H9 (cell line): ENCODE data around the gene BBS2. TPM values are rescaled to one million over a fixed set of nuclear protein-coding genes. Genes with fewer than 3 reads are reported as not detected.

Source experiments
- DNase-seq: peaks from one replicate; pipeline ENCODE4 v3.0.0-alpha.2; 2017
- H2AFZ ChIP-seq: one replicate; pipeline ENCODE4 v1.6.1; 2013; ENCODE audit warnings: mild to moderate bottlenecking, low read length, control low read depth, moderate library complexity
- H2AK5ac ChIP-seq: 2 replicates; pipeline ENCODE4 v1.6.1; 2013; ENCODE audit warnings: low read length, control low read depth, mixed read lengths; ENCODE audit not compliant: insufficient read length
- H2BK120ac ChIP-seq: one replicate; pipeline ENCODE4 v1.6.1; 2013; ENCODE audit warnings: low read depth, mild to moderate bottlenecking, low read length, control low read depth, inconsistent platforms; ENCODE audit not compliant: poor library complexity, severe bottlenecking
- H2BK12ac ChIP-seq: 2 replicates; pipeline ENCODE4 v1.6.1; 2013; ENCODE audit warnings: low read length, control low read depth, mixed read lengths, low read depth; ENCODE audit not compliant: insufficient read length
- H2BK15ac ChIP-seq: 2 replicates; pipeline ENCODE4 v1.6.1; 2013; ENCODE audit warnings: low read depth, low read length, control low read depth
- H2BK20ac ChIP-seq: one replicate; pipeline ENCODE4 v1.6.1; 2013; ENCODE audit warnings: low read depth, mild to moderate bottlenecking, low read length, control low read depth, inconsistent platforms; ENCODE audit not compliant: poor library complexity, severe bottlenecking
- H2BK5ac ChIP-seq: 2 replicates; pipeline ENCODE4 v1.6.1; 2013; ENCODE audit warnings: low read length, control low read depth, mixed read lengths; ENCODE audit not compliant: insufficient read length
- H3K14ac ChIP-seq: 2 replicates; pipeline ENCODE4 v1.6.1; 2013; ENCODE audit warnings: low read length, control low read depth; ENCODE audit not compliant: insufficient read depth
- H3K18ac ChIP-seq: 2 replicates; pipeline ENCODE4 v1.6.1; 2013; ENCODE audit warnings: low read depth, mild to moderate bottlenecking, mixed read lengths, low read length, control low read depth; ENCODE audit not compliant: insufficient read length
- H3K23ac ChIP-seq: 2 replicates; pipeline ENCODE4 v1.6.1; 2013; ENCODE audit warnings: low read length, control low read depth, mixed read lengths, low read depth; ENCODE audit not compliant: insufficient read length
- H3K23me2 ChIP-seq: 2 replicates; pipeline ENCODE4 v1.6.1; 2013; ENCODE audit warnings: low read depth, mild to moderate bottlenecking, mixed read lengths, low read length, control low read depth; ENCODE audit not compliant: insufficient read length, poor library complexity, severe bottlenecking
- H3K27ac ChIP-seq: 2 replicates; pipeline ENCODE4 v1.5.1; 2013; ENCODE audit warnings: low read length, control low read depth, mixed read lengths, low read depth; ENCODE audit not compliant: insufficient read length
- H3K27me3 ChIP-seq: 2 replicates; pipeline ENCODE4 v1.6.1; 2013; ENCODE audit warnings: low read length, control low read depth, inconsistent platforms; ENCODE audit not compliant: insufficient read depth
- H3K4ac ChIP-seq: 2 replicates; pipeline ENCODE4 v1.6.1; 2013; ENCODE audit warnings: low read depth, mild to moderate bottlenecking, control low read depth, inconsistent platforms, low read length, moderate library complexity
- H3K4me1 ChIP-seq: 2 replicates; pipeline ENCODE4 v1.6.1; 2013; ENCODE audit warnings: low read length, control low read depth, inconsistent platforms; ENCODE audit not compliant: insufficient read depth
- H3K4me2 ChIP-seq: 2 replicates; pipeline ENCODE4 v1.6.1; 2013; ENCODE audit warnings: low read length, control low read depth, mixed read lengths; ENCODE audit not compliant: insufficient read length, insufficient read depth
- H3K56ac ChIP-seq: 2 replicates; pipeline ENCODE4 v1.6.1; 2013; ENCODE audit warnings: low read depth, mild to moderate bottlenecking, mixed read lengths, low read length, control low read depth; ENCODE audit not compliant: insufficient read length
- H3K79me1 ChIP-seq: 2 replicates; pipeline ENCODE4 v1.6.1; 2013; ENCODE audit warnings: low read depth, mild to moderate bottlenecking, moderate library complexity, low read length, control low read depth, inconsistent platforms; ENCODE audit not compliant: insufficient read depth, poor library complexity, severe bottlenecking
- H3K79me2 ChIP-seq: 2 replicates; pipeline ENCODE4 v1.6.1; 2013; ENCODE audit warnings: low read length, control low read depth, inconsistent platforms; ENCODE audit not compliant: insufficient read depth
- H3K9ac ChIP-seq: 2 replicates; pipeline ENCODE4 v1.6.1; 2013; ENCODE audit warnings: low read length, control low read depth, mixed read lengths; ENCODE audit not compliant: insufficient read length; ENCODE audit errors: extremely low read depth
- H3K9me3 ChIP-seq: one replicate; pipeline ENCODE4 v1.6.1; 2013; ENCODE audit warnings: low read depth, low read length, inconsistent platforms; ENCODE audit not compliant: control insufficient read depth
- H3T11ph ChIP-seq: one replicate; pipeline ENCODE4 v1.6.1; 2013; ENCODE audit warnings: mild to moderate bottlenecking, low read length, control low read depth, inconsistent platforms
- H4K20me1 ChIP-seq: one replicate; pipeline ENCODE4 v1.6.1; 2013; ENCODE audit not compliant: control insufficient read depth, insufficient read length, insufficient read depth
- H4K5ac ChIP-seq: 2 replicates; pipeline ENCODE4 v1.6.1; 2013; ENCODE audit warnings: low read depth, mild to moderate bottlenecking, mixed read lengths, low read length, control low read depth; ENCODE audit not compliant: insufficient read length
- H4K8ac ChIP-seq: replicated peaks from 2 replicates; pipeline ENCODE4 v1.6.1; 2013; ENCODE audit warnings: low read length, control low read depth, mixed read lengths, low read depth; ENCODE audit not compliant: insufficient read length
- H4K91ac ChIP-seq: 2 replicates; pipeline ENCODE4 v1.6.1; 2013; ENCODE audit warnings: low read depth, mild to moderate bottlenecking, moderate library complexity, mixed read lengths, low read length, control low read depth; ENCODE audit not compliant: insufficient read length
- H3K27ac Mint-ChIP-seq, 3 experiments: 2 replicates in 2 of 3; 3 replicates in 1 of 3; pipeline ENCODE4 v1.8.0; 2020 to 2021; ENCODE audit warnings: mixed read lengths in 3 of 3, mild to moderate bottlenecking in 1 of 3, moderate library complexity in 1 of 3
- H3K27me3 Mint-ChIP-seq: 2 replicates; pipeline ENCODE4 v1.8.0; 2021; ENCODE audit warnings: low read depth, mild to moderate bottlenecking, moderate library complexity, mixed read lengths
- H3K36me3 Mint-ChIP-seq, 3 experiments: 2 replicates in 2 of 3; 3 replicates in 1 of 3; pipeline ENCODE4 v1.8.0; 2020 to 2021; ENCODE audit warnings: low read depth in 3 of 3, mixed read lengths in 3 of 3; ENCODE audit not compliant: insufficient read depth in 1 of 3
- H3K4me1 Mint-ChIP-seq, 2 experiments: 2 replicates each; pipeline ENCODE4 v1.8.0; 2020; ENCODE audit warnings: mixed read lengths in 2 of 2
- H3K4me3 Mint-ChIP-seq, 2 experiments: 2 replicates in 1 of 2; 3 replicates in 1 of 2; pipeline ENCODE4 v1.8.0; 2020 to 2021; ENCODE audit warnings: mild to moderate bottlenecking in 2 of 2, mixed read lengths in 2 of 2, moderate library complexity in 1 of 2
- H3K9me3 Mint-ChIP-seq, 2 experiments: 2 replicates in 1 of 2; 3 replicates in 1 of 2; pipeline ENCODE4 v1.8.0; 2020; ENCODE audit warnings: mild to moderate bottlenecking in 2 of 2, mixed read lengths in 2 of 2, moderate library complexity in 1 of 2
- CTCF ChIP-seq: fragments of 200-600 bp; sonication (generic); conservative IDR thresholded peaks from 3 replicates; pipeline ENCODE4 v1.8.0; 2021; ENCODE audit warnings: antibody characterized with exemption, mild to moderate bottlenecking
- WGBS: extraction: QIAGEN DNeasy Blood & Tissue Kit; methylation state at CpG from one replicate; pipeline ENCODE4 v1.1.7; 2013; ENCODE audit warnings: missing lambda C conversion rate, low lambda C conversion rate, mixed read lengths; ENCODE audit not compliant: insufficient read length; ENCODE audit errors: extremely low coverage; 5-methylcytosine and 5-hydroxymethylcytosine counted together
- total RNA-seq: library from RNA; stranded (reverse); gene quantifications from 2 replicates; pipeline ENCODE4 v1.2.1, GENCODE V29; 2021

BBS2 gene
- total RNA-seq, 1 experiment from 2014 or later, result 13.1 TPM

- Histone ChIP-seq H2BK15ac (no peak overlapping the region), H3K27ac (no peak overlapping the region), H3K4me2 (no peak overlapping the region), H3K14ac (no peak overlapping the region), H3T11ph (no peak overlapping the region), H2BK20ac (no peak overlapping the region), H2BK5ac (no peak overlapping the region), H3K4me1 (no peaks in the 10 kb centered on the region), H2AK5ac (no peak overlapping the region), H3K23me2 (no peaks in the 10 kb centered on the region), H2BK120ac (no peak overlapping the region), H3K18ac (no peak overlapping the region), H3K79me1 (no peaks in the 10 kb centered on the region), H3K9ac (no peak overlapping the region), H3K79me2 (no peaks in the 10 kb centered on the region), H4K20me1 (no peaks in the 10 kb centered on the region), H4K91ac (no peak overlapping the region), H2BK12ac (no peak overlapping the region), H3K23ac (no peak overlapping the region), H3K27me3 (no peaks in the 10 kb centered on the region), H3K4ac (no peak overlapping the region), H2AFZ (no peak overlapping the region), H4K8ac (no peak overlapping the region), H4K5ac (no peak overlapping the region), H3K56ac (no peak overlapping the region), H3K9me3 (no peaks in the 10 kb centered on the region)
- Mint-ChIP-seq H3K27me3 (no peaks in the 10 kb centered on the region), H3K4me3 (no peak overlapping the region), H3K9me3 (no peaks in the 10 kb centered on the region), H3K4me1 (no peaks in the 10 kb centered on the region), H3K36me3 (peaks cover 25 to 79% (median 68%) of the 10 kb centered on the region in 3 experiments; a peak in 6 of 7 replicates), H3K27ac (no peak overlapping the region)
- WGBS, result no CpG with 5 or more reads among the region's 3 CpGs
- DNase-seq, result no peak
- no peak for TF ChIP-seq CTCF
These were observed 57.6 kb downstream of the BBS2 start for GRCh38 chr16:56462064-56462796.
